WERI-Rb-1 (cell line): Measurements from ENCODE around the gene CA11.
A peak's percentile ranks its signal among the peaks of the same experiment; 100 is the strongest.
"Not testable (repeated sequence)": the region's sequence is repeated elsewhere in the genome, so short reads cannot be mapped to it uniquely, and the experiment has no call there.

Experiments
- DNase-seq: peaks from one replicate; pipeline ENCODE4 v3.0.0-alpha.2; 2020
- H3K27ac ChIP-seq: fragments of 250-450 bp; sonication (Bioruptor Pico); 2 replicates; pipeline ENCODE4 v1.5.1; 2020; ENCODE audit warnings: mild to moderate bottlenecking, moderate library complexity
- H3K27me3 ChIP-seq: fragments of 250-450 bp; sonication (Bioruptor Pico); 2 replicates; pipeline ENCODE4 v1.5.1; 2021; ENCODE audit warnings: mild to moderate bottlenecking, low read depth, moderate library complexity; ENCODE audit not compliant: insufficient read depth, severe bottlenecking
- H3K36me3 ChIP-seq: fragments of 250-450 bp; sonication (Bioruptor Pico); 2 replicates; pipeline ENCODE4 v1.5.1; 2020; ENCODE audit warnings: mild to moderate bottlenecking, moderate library complexity
- H3K4me3 ChIP-seq: 2 replicates; pipeline ENCODE4 v1.5.1; 2011; ENCODE audit warnings: low read depth, mild to moderate bottlenecking, control low read depth, low read length
- H3K9me3 ChIP-seq: fragments of 250-450 bp; sonication (Bioruptor Pico); 2 replicates; pipeline ENCODE4 v1.5.1; 2021; ENCODE audit warnings: mild to moderate bottlenecking, moderate library complexity; ENCODE audit not compliant: severe bottlenecking
- CTCF ChIP-seq: IDR thresholded peaks from 2 replicates; pipeline ENCODE4 v1.5.1; 2011; ENCODE audit warnings: low read depth, mild to moderate bottlenecking, control low read depth, inconsistent platforms, low read length

Gene CA11

DNA sequence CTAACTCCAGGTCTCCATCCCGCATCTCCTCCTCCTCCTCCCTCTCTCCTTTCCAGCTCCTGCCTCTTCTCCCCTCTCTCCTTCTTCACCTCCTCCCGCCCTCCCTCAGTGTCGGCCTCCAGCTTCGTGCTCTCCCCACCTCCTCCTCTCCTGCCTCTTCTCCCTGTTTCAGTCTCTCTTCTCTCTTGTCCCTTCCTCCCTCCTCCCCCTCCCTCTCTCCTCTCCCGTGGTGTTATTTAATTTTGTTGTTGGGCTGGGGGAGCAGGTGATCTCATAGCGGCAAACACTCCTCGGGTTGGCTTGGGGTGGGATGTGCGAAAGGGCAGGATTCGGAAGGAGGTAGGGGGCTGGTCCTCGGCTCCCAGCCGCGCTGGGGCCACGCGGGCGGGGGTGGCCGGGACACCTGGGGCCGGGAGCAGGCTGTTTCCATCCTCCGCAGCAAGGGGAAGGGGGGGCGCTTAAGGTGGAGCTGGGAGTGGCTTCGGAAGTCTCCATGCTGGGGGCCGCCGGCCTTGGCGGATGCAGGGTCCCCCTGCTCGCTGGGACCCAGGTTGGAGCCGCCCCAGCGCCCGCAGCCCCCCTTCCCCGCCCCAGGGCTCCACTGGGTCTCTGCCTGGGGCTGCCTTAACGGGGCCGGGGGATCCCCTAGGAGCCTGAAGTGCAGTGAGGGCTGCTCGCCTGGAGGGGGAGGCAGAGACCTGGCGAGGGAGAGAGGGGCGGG, at the start of gene CA11:
TSS of gene CA11 (minus strand) at position 187 of the 721 bp plus-strand sequence. CDS start 555 bp downstream, outside the sequence.
- Histone ChIP-seq H3K36me3 (no peaks in the 10 kb centered on the region), H3K4me3 (peak within 1 kb of the TSS; percentile 61), H3K27me3 (no peaks in the 10 kb centered on the region), H3K9me3 (no peaks in the 10 kb centered on the region), H3K27ac (peak within 1 kb of the TSS; percentile 38; the same call in 1 of the 2 replicates)
- peak; percentile 75 for TF ChIP-seq CTCF
- peak; percentile 42 for DNase-seq

DNA sequence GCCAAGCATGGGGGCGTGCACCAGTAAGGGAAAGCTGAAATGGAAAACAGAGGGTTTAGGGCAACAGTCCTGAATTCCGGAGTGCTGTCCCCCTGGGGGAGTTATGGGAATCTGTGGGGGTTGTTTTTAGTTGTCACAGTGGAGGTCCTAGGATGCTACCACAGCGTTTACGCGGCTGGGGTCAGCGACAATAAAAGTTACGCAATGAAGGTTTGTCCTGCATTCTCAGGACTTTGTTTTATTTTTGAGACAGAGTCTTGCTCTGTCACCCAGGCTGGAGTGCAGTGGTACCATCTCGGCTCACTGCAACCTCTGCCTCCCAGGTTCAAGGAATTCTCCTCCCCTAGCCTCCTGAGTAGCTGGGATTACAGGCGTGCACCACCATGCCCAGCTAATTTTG, 47.6 kb upstream of the CA11 start:
- H3K4me3 ChIP-seq, H3K27me3 ChIP-seq, H3K36me3 ChIP-seq, H3K27ac ChIP-seq, H3K9me3 ChIP-seq, DNase-seq: not testable (repeated sequence)

- no peaks in the 10 kb centered on the region for H3K9me3 ChIP-seq
- DNase-seq, result no peak
- no peak overlapping the region for H3K4me3 ChIP-seq
- no peaks in the 10 kb centered on the region for H3K27me3 ChIP-seq
- H3K36me3 ChIP-seq, result no peaks in the 10 kb centered on the region
- TF ChIP-seq CTCF, result no peak
- no peak overlapping the region for H3K27ac ChIP-seq
Observed at GRCh38 chr19:48689449-48689848, 43.5 kb upstream of the CA11 start.

DNA sequence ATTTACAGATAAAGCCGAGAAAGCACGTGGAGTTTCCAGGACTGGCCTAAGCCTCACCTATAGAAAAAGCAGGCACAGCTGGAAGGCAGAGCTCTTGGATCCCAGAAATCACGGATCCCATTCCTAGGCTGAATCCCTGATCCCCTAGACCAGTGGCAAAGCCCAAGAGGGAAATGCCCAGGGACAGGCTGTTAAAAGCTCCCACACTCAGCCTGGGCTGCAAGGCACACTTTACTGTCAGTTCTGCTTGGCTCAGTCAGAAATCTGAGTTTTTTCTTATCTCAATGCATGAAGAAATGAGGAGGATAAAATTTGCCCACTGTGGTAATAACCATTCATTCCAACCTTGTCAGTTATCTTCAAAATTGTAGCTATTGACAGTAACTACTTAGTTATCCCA, 41.8 kb upstream of the CA11 start:
- no peak for DNase-seq

DNA sequence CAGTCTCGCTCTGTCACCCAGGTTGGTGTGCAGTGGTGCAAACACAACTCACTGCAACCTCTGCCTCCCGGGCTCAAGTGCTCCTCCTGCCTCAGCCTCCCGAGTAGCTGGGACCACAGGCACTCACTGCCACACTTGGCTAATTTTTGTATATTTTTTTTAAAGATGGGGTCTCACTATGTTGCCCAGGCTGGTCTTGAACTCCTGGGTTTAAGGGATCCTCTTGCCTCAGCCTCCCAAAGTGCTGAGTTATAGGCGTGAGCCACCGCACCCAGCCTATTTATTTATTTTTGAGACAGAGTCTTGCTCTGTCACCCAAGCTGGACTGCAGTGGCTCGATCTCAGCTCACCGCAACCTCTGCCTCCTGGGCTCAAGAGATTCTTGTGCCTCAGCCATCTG, 40.6 kb upstream of the CA11 start:
- H3K27ac ChIP-seq, H3K27me3 ChIP-seq, DNase-seq, H3K4me3 ChIP-seq, H3K36me3 ChIP-seq, H3K9me3 ChIP-seq: not testable (repeated sequence)

More for the DNA sequence above, 41.8 kb upstream of the CA11 start:
- no peaks in the 10 kb centered on the region for H3K9me3 ChIP-seq
- H3K27me3 ChIP-seq, result no peaks in the 10 kb centered on the region
- H3K27ac ChIP-seq, result no peak overlapping the region
- TF ChIP-seq CTCF, result no peak
- no peaks in the 10 kb centered on the region for H3K36me3 ChIP-seq
- H3K4me3 ChIP-seq, result no peak overlapping the region

DNA sequence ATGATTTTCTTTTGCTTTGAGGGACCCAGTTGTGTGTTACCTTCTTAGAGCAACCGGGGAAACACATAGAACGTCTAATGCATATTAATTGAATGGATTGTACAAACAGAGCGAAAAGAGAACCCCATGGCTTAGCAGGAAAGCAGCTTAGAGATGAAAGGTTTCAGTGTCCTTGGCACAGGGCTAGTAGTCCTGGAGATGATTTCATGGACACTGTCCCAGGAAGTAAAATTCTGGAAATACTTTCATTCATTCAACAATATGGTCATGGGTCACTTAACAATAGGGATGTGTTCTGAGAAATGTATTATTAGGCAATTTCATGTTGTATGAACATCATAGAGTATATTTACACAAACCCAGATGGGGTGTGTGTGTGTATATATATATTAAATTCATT, 40.1 kb upstream of the CA11 start:
- Histone ChIP-seq H3K9me3 (no peaks in the 10 kb centered on the region), H3K27ac (peak overlapping the region; percentile 58), H3K27me3 (no peaks in the 10 kb centered on the region), H3K36me3 (no peaks in the 10 kb centered on the region), H3K4me3 (no peak overlapping the region)
- TF ChIP-seq CTCF, result no peak
- peak; percentile 71 for DNase-seq

GRCh38 chr19:48685583-48685982, 39.6 kb upstream of the CA11 start:
- 0 out of 2 replicates have a peak overlapping the region, but pooled peaks have one; percentile 16 for H3K4me3 ChIP-seq
- H3K9me3 ChIP-seq, result no peaks in the 10 kb centered on the region
- TF ChIP-seq CTCF, result no peak
- no peaks in the 10 kb centered on the region for H3K36me3 ChIP-seq
- DNase-seq, result peak; percentile 63
- H3K27ac ChIP-seq, result peak overlapping the region; percentile 58
- no peaks in the 10 kb centered on the region for H3K27me3 ChIP-seq
